HepG2 (cell line): Measurements from ENCODE around the gene RNF5. TPM values are rescaled to one million over a fixed set of nuclear protein-coding genes. Genes with fewer than 3 reads are reported as not detected.

ENCODE experiments used
- FOXA1 ChIP-seq, 2 experiments: fragments of 450-650 bp in 1 of 2; sonication (generic) in 1 of 2; formaldehyde crosslinking in 1 of 2; IDR thresholded peaks; 2 replicates each; pipeline versions ENCODE4 v1.4.0 to v1.6.1; 2016 to 2020; ENCODE audit warnings: missing genetic modification reagents in 1 of 2
- HNF4A ChIP-seq: sonication (generic); formaldehyde crosslinking; IDR thresholded peaks from 2 replicates; pipeline ENCODE4 v1.4.0; 2020; ENCODE audit warnings: missing genetic modification reagents
- HOXA3 ChIP-seq: sonication (generic); formaldehyde crosslinking; IDR thresholded peaks from 2 replicates; pipeline ENCODE4 v1.5.0; 2020; ENCODE audit warnings: missing genetic modification reagents
- KDM5A ChIP-seq: fragments of 200-600 bp; sonication (generic); IDR thresholded peaks from 2 replicates; pipeline ENCODE4 v1.7.0; 2018; ENCODE audit warnings: antibody characterized with exemption, mild to moderate bottlenecking, low read length, borderline replicate concordance
- NCOR1 ChIP-seq: fragments of 200-600 bp; sonication (generic); IDR thresholded peaks from 2 replicates; pipeline ENCODE4 v1.7.0; 2017; ENCODE audit warnings: antibody characterized with exemption, low read length, borderline replicate concordance
- NFRKB ChIP-seq: fragments of 450-650 bp; IDR thresholded peaks from 2 replicates; pipeline ENCODE4 v1.6.1; 2017
- RAD51 ChIP-seq: fragments of 450-650 bp; IDR thresholded peaks from 2 replicates; pipeline ENCODE4 v1.6.1; 2016; ENCODE audit warnings: borderline replicate concordance
- SAP130 ChIP-seq: IDR thresholded peaks from 2 replicates; pipeline ENCODE4 v1.6.1; 2016; ENCODE audit warnings: low read depth
- SOX5 ChIP-seq: IDR thresholded peaks from 2 replicates; pipeline ENCODE4 v1.6.1; 2016; ENCODE audit warnings: borderline replicate concordance
- SRY ChIP-seq: sonication (generic); formaldehyde crosslinking; IDR thresholded peaks from 2 replicates; pipeline ENCODE4 v1.8.0; 2022; ENCODE audit warnings: mild to moderate bottlenecking, missing genetic modification reagents
- TCF7 ChIP-seq: sonication (generic); IDR thresholded peaks from 2 replicates; pipeline ENCODE4 v1.6.1; 2016; ENCODE audit warnings: antibody characterized with exemption, low read depth
- TEAD3 ChIP-seq: optimal IDR thresholded peaks from 2 replicates; pipeline ENCODE3; 2016; ENCODE audit warnings: borderline replicate concordance
- TOE1 ChIP-seq: sonication (generic); formaldehyde crosslinking; IDR thresholded peaks from 2 replicates; pipeline ENCODE4 v1.4.0; 2020; ENCODE audit warnings: mild to moderate bottlenecking, missing genetic modification reagents
- ZBTB21 ChIP-seq: sonication (generic); formaldehyde crosslinking; IDR thresholded peaks from 2 replicates; pipeline ENCODE4 v1.4.0; 2020; ENCODE audit warnings: missing genetic modification reagents
- ZNF180 ChIP-seq: sonication (generic); formaldehyde crosslinking; IDR thresholded peaks from 2 replicates; pipeline ENCODE4 v1.4.0; 2020; ENCODE audit warnings: low read depth, missing genetic modification reagents, borderline replicate concordance
- ZNF230 ChIP-seq: sonication (generic); formaldehyde crosslinking; IDR thresholded peaks from 2 replicates; pipeline ENCODE4 v1.4.0; 2020; ENCODE audit warnings: mild to moderate bottlenecking, missing genetic modification reagents
- ZNF329 ChIP-seq: sonication (generic); formaldehyde crosslinking; IDR thresholded peaks from 2 replicates; pipeline ENCODE4 v1.9.0; 2021; ENCODE audit warnings: low read depth, mild to moderate bottlenecking, missing genetic modification reagents
- ZNF547 ChIP-seq: sonication (generic); formaldehyde crosslinking; IDR thresholded peaks from 2 replicates; pipeline ENCODE4 v1.5.1; 2020; ENCODE audit warnings: mild to moderate bottlenecking, missing genetic modification reagents
- ZNF790 ChIP-seq: sonication (generic); formaldehyde crosslinking; IDR thresholded peaks from 2 replicates; pipeline ENCODE4 v1.8.0; 2022; ENCODE audit warnings: missing genetic modification reagents, mild to moderate bottlenecking, borderline replicate concordance
- ZNF878 ChIP-seq: sonication (generic); formaldehyde crosslinking; IDR thresholded peaks from 2 replicates; pipeline ENCODE4 v1.8.1; 2023; ENCODE audit warnings: mild to moderate bottlenecking, missing genetic modification reagents, moderate library complexity
- polyA plus RNA-seq, 8 experiments: library from polyadenylated mRNA; depleted of rRNA in 3 of 8; stranded (reverse) in 7 of 8; unstranded in 1 of 8; fragments of >200 nt; fragmentation: Illumina TruSeq in 4 of 8; extraction: Trizol in 4 of 8; gene quantifications; 2 replicates each; pipeline versions ENCODE4 v1.2.1 to v1.2.3, GENCODE V29; 2011 to 2016; ENCODE audit warnings: low read depth in 4 of 8, missing spikeins in 1 of 8, mixed read lengths in 1 of 8; ENCODE audit not compliant: insufficient read depth in 1 of 8
- total RNA-seq, 5 experiments: library from RNA; depleted of rRNA; stranded (reverse); fragments of >200 nt; fragmentation: Illumina TruSeq; extraction: Trizol; gene quantifications; 2 replicates each; pipeline ENCODE4 v1.2.3, GENCODE V29; 2016; ENCODE audit warnings: low read depth in 1 of 5
- TF ChIP-seq, protein P1 (sequence below): sonication (generic); formaldehyde crosslinking; IDR thresholded peaks from 2 replicates; pipeline ENCODE4 v1.5.0; 2020; ENCODE audit warnings: missing genetic modification reagents, mild to moderate bottlenecking, borderline replicate concordance
- TF ChIP-seq, protein P2 (sequence below): sonication (generic); formaldehyde crosslinking; IDR thresholded peaks from 2 replicates; pipeline ENCODE4 v1.9.0; 2021; ENCODE audit warnings: missing genetic modification reagents, borderline replicate concordance
- TF ChIP-seq, protein P3 (sequence below): IDR thresholded peaks from 2 replicates; pipeline ENCODE4 v1.6.1; 2016; ENCODE audit warnings: mild to moderate bottlenecking, missing biosample characterization, missing genetic modification reagents
- TF ChIP-seq, protein P4 (sequence below): sonication (generic); formaldehyde crosslinking; IDR thresholded peaks from 2 replicates; pipeline ENCODE4 v1.4.0; 2020; ENCODE audit warnings: mild to moderate bottlenecking, low read depth, missing genetic modification reagents

The RNF5 gene
- total and polyA plus RNA-seq, 2 of the 13 experiments (the other 11 are each of a cell fraction or from before 2014, with no cell fraction given) = 98.0 to 131 TPM

DNA sequence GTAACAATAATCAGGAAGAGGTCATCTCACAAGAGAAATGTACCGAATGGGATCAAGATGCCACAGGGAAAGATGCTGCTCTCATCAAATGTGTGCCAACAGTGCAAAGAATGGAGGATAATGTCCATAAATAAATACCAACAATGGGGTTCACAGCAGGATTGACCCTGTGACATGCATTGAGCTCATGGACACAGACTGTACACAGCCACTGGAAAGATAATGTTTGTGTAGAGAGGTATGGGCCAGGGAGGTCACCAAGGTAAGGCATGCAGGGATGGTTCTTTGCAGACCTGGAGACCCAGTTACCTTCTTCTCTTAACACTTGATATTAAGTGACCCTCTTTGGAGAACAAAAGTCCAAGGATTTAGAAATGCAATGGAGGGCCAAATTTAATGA is 3.8 kb upstream of the RNF5 start (continued):
- TF ChIP-seq, protein P1, sequence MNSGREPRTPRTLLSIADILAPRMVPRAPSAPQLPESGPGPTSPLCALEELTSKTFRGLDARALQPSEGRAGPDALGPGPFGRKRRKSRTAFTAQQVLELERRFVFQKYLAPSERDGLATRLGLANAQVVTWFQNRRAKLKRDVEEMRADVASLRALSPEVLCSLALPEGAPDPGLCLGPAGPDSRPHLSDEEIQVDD (CRISPR knock-in tag) = no peak
- TF ChIP-seq, protein P2, sequence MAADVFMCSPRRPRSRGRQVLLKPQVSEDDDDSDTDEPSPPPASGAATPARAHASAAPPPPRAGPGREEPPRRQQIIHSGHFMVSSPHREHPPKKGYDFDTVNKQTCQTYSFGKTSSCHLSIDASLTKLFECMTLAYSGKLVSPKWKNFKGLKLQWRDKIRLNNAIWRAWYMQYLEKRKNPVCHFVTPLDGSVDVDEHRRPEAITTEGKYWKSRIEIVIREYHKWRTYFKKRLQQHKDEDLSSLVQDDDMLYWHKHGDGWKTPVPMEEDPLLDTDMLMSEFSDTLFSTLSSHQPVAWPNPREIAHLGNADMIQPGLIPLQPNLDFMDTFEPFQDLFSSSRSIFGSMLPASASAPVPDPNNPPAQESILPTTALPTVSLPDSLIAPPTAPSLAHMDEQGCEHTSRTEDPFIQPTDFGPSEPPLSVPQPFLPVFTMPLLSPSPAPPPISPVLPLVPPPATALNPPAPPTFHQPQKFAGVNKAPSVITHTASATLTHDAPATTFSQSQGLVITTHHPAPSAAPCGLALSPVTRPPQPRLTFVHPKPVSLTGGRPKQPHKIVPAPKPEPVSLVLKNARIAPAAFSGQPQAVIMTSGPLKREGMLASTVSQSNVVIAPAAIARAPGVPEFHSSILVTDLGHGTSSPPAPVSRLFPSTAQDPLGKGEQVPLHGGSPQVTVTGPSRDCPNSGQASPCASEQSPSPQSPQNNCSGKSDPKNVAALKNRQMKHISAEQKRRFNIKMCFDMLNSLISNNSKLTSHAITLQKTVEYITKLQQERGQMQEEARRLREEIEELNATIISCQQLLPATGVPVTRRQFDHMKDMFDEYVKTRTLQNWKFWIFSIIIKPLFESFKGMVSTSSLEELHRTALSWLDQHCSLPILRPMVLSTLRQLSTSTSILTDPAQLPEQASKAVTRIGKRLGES = no peak
- TF ChIP-seq ZNF790 (CRISPR knock-in tag) = no peak
- TF ChIP-seq ZBTB21 (CRISPR knock-in tag) = no peak
- no peak for TF ChIP-seq FOXA1 (IDR thresholded peaks at IDR 0.05)
- no peak for TF ChIP-seq FOXA1 (CRISPR knock-in tag; IDR thresholded peaks at IDR 0.05)
- TF ChIP-seq HNF4A = no peak
- TF ChIP-seq ZNF329 = no peak
- no peak for TF ChIP-seq KDM5A
- no peak for TF ChIP-seq TOE1
- TF ChIP-seq, protein P3, sequence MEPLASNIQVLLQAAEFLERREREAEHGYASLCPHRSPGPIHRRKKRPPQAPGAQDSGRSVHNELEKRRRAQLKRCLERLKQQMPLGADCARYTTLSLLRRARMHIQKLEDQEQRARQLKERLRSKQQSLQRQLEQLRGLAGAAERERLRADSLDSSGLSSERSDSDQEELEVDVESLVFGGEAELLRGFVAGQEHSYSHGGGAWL (CRISPR knock-in tag) = no peak
- peak; percentile 13 for TF ChIP-seq TEAD3 (CRISPR knock-in tag)
- no peak for TF ChIP-seq ZNF230
- no peak for TF ChIP-seq ZNF180
- no peak for TF ChIP-seq SRY
- TF ChIP-seq SOX5 = peak; percentile 83
- TF ChIP-seq HOXA3 = no peak
- peak; percentile 56 for TF ChIP-seq SAP130
- no peak for TF ChIP-seq RAD51
- TF ChIP-seq, protein P4, sequence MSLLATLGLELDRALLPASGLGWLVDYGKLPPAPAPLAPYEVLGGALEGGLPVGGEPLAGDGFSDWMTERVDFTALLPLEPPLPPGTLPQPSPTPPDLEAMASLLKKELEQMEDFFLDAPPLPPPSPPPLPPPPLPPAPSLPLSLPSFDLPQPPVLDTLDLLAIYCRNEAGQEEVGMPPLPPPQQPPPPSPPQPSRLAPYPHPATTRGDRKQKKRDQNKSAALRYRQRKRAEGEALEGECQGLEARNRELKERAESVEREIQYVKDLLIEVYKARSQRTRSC (CRISPR knock-in tag) = no peak
- no peak for TF ChIP-seq NCOR1
- no peak for TF ChIP-seq ZNF547
- TF ChIP-seq TCF7 = no peak
- 0 out of 2 replicates have a peak, but pooled peaks have one; percentile 12 for TF ChIP-seq ZNF878
- TF ChIP-seq NFRKB = no peak
